ENCODE measurements around the gene ATP8B1. TPM values are rescaled to one million over a fixed set of nuclear protein-coding genes. Genes with fewer than 3 reads are reported as not detected.

The ATP8B1 gene
- total RNA-seq, 1 experiment from 2014 or later, result 24.8 TPM

GRCh38 chr18:57843386-57843785, 40.3 kb upstream of the ATP8B1 start:
- CTCF ChIA-PET, result interaction anchor here (0.7 kb wide), 1 partner anchor 39 kb away, joined by 3 read pairs; no protein-coding TSS in a partner anchor

GRCh38 chr18:57841568-57841967, 38.5 kb upstream of the ATP8B1 start:
- TF ChIP-seq CTCF (conservative IDR thresholded peaks at IDR 0.05; ENCODE audit: low read depth, low read length), result no peak
- TF ChIP-seq EZH2phosphoT487 (IDR thresholded peaks at IDR 0.05; ENCODE audit: borderline replicate concordance, low read length), result no peak
- no peak for TF ChIP-seq EZH2 (IDR thresholded peaks at IDR 0.05; ENCODE audit: low read length, unreplicated experiment)
- Histone ChIP-seq H3K9ac (ENCODE audit: low read length) (no peak overlapping the region), H3K9me3 (ENCODE audit: low read length) (no peaks in the 10 kb centered on the region), H3K4me2 (ENCODE audit: low read length) (no peak overlapping the region), H4K20me1 (ENCODE audit: low read length) (no peaks in the 10 kb centered on the region), H3K9me2 (replicated peaks; ENCODE audit: low read length) (no peaks in the 10 kb centered on the region), H3K27ac (ENCODE audit: low read length) (no peak overlapping the region), H3K4me1 (ENCODE audit: insufficient read depth, low read length) (peaks cover 28% of the 10 kb centered on the region), H3K79me2 (ENCODE audit: low read length) (no peaks in the 10 kb centered on the region), H3F3A (ENCODE audit: low read length, unreplicated experiment) (no peaks in the 10 kb centered on the region), H2AFZ (ENCODE audit: low read length) (no peak overlapping the region), H3K4me3 (ENCODE audit: low read length) (no peak overlapping the region), H3K36me3 (ENCODE audit: low read depth, low read length) (no peaks in the 10 kb centered on the region), H3K27me3 (ENCODE audit: low read length) (no peaks in the 10 kb centered on the region)
- intact Hi-C loops (cut with micrococcal nuclease), result no loop called here
- ChIA-PET POLR2A (ENCODE audit: unreplicated experiment) (no interaction called here), CTCF (no interaction called here)
- no TSS peak for BruUV-seq (replicated peaks)
- DNase-seq, result no peak
- ATAC-seq, result no peak

More at GRCh38 chr18:57843386-57843785, 40.3 kb upstream of the ATP8B1 start:
- Histone ChIP-seq H3F3A (ENCODE audit: low read length, unreplicated experiment) (no peaks in the 10 kb centered on the region), H3K27me3 (ENCODE audit: low read length) (no peaks in the 10 kb centered on the region), H3K27ac (ENCODE audit: low read length) (no peak overlapping the region), H3K9ac (ENCODE audit: low read length) (no peak overlapping the region), H3K36me3 (ENCODE audit: low read depth, low read length) (no peaks in the 10 kb centered on the region), H3K4me1 (ENCODE audit: insufficient read depth, low read length) (peaks cover 32% of the 10 kb centered on the region), H3K9me3 (ENCODE audit: low read length) (no peaks in the 10 kb centered on the region), H2AFZ (ENCODE audit: low read length) (no peak overlapping the region), H3K79me2 (ENCODE audit: low read length) (no peaks in the 10 kb centered on the region), H3K4me2 (ENCODE audit: low read length) (no peak overlapping the region), H3K4me3 (ENCODE audit: low read length) (no peak overlapping the region), H3K9me2 (replicated peaks; ENCODE audit: low read length) (no peaks in the 10 kb centered on the region), H4K20me1 (ENCODE audit: low read length) (no peaks in the 10 kb centered on the region)
- no TSS peak for BruUV-seq (replicated peaks)
- DNase-seq (no peak), ATAC-seq (no peak)
- POLR2A ChIA-PET (ENCODE audit: unreplicated experiment), result no interaction called here
- intact Hi-C loops (cut with micrococcal nuclease), result no loop called here
- TF ChIP-seq EZH2 (IDR thresholded peaks at IDR 0.05; ENCODE audit: low read length, unreplicated experiment) (no peak), EZH2phosphoT487 (IDR thresholded peaks at IDR 0.05; ENCODE audit: borderline replicate concordance, low read length) (no peak), CTCF (conservative IDR thresholded peaks at IDR 0.05; ENCODE audit: low read depth, low read length) (no peak)

- DNase-seq, result peak; percentile 88
These were observed 36.8 kb upstream of the ATP8B1 start for GRCh38 chr18:57839942-57840381.

More at GRCh38 chr18:57839942-57840381, 36.8 kb upstream of the ATP8B1 start:
- Histone ChIP-seq H3K9ac (ENCODE audit: low read length) (no peak overlapping the region), H3K4me2 (ENCODE audit: low read length) (peak overlapping the region; percentile 57), H3K4me1 (ENCODE audit: insufficient read depth, low read length) (peaks cover 16% of the 10 kb centered on the region), H3K27ac (ENCODE audit: low read length) (no peak overlapping the region), H3K79me2 (ENCODE audit: low read length) (no peaks in the 10 kb centered on the region), H3K9me2 (replicated peaks; ENCODE audit: low read length) (no peaks in the 10 kb centered on the region), H3K36me3 (ENCODE audit: low read depth, low read length) (no peaks in the 10 kb centered on the region), H3F3A (ENCODE audit: low read length, unreplicated experiment) (no peaks in the 10 kb centered on the region), H3K27me3 (ENCODE audit: low read length) (no peaks in the 10 kb centered on the region), H3K4me3 (ENCODE audit: low read length) (no peak overlapping the region), H4K20me1 (ENCODE audit: low read length) (no peaks in the 10 kb centered on the region), H2AFZ (ENCODE audit: low read length) (peak overlapping the region; percentile 47; the same call in 1 of the 2 replicates), H3K9me3 (ENCODE audit: low read length) (no peaks in the 10 kb centered on the region)
- ATAC-seq, result peak; percentile 79
- no peak for TF ChIP-seq EZH2 (IDR thresholded peaks at IDR 0.05; ENCODE audit: low read length, unreplicated experiment)
- TF ChIP-seq EZH2phosphoT487 (IDR thresholded peaks at IDR 0.05; ENCODE audit: borderline replicate concordance, low read length), result no peak
- no peak for TF ChIP-seq CTCF (conservative IDR thresholded peaks at IDR 0.05; ENCODE audit: low read depth, low read length)
- intact Hi-C loops (cut with micrococcal nuclease), result no loop called here
- BruUV-seq (replicated peaks), result no TSS peak
- CTCF ChIA-PET, result no interaction called here
- POLR2A ChIA-PET (ENCODE audit: unreplicated experiment), result interaction anchor here (0.5 kb wide), 1 partner anchor 13 kb away, joined by 3 read pairs; no protein-coding TSS in a partner anchor
